OCI-M2 (cell line): ENCODE measurements around the gene WFS1.

Experiments
- DNase-seq: peaks from one replicate; lab custom pipeline; 2025; ENCODE audit not compliant: unreplicated experiment; lab: John Stamatoyannopoulos, UW

Gene WFS1

GRCh38 chr4:6324461-6324998 is 54.9 kb downstream of the WFS1 start:
- DNase-seq: no peak

- DNase-seq: no peak
These were observed 55.5 kb downstream of the WFS1 start for GRCh38 chr4:6324999-6325787.

GRCh38 chr4:6325788-6326290 is 56.2 kb downstream of the WFS1 start:
- DNase-seq: no peak

GRCh38 chr4:6326312-6327060 is 56.8 kb downstream of the WFS1 start:
- no peak for DNase-seq

- no peak for DNase-seq
These were observed 57.7 kb downstream of the WFS1 start for GRCh38 chr4:6327220-6327917.

GRCh38 chr4:6328526-6328925 is 58.9 kb downstream of the WFS1 start:
- DNase-seq: no peak

- DNase-seq: no peak
These were observed 60.1 kb downstream of the WFS1 start for GRCh38 chr4:6329478-6330383.

GRCh38 chr4:6330384-6330767 is 60.7 kb downstream of the WFS1 start:
- DNase-seq: no peak

GRCh38 chr4:6331018-6331417 is 61.4 kb downstream of the WFS1 start:
- no peak for DNase-seq

GRCh38 chr4:6331468-6331867 is 61.8 kb downstream of the WFS1 start:
- DNase-seq: no peak

- DNase-seq: no peak
These were observed 62.5 kb downstream of the WFS1 start for GRCh38 chr4:6332042-6332668.

- DNase-seq: no peak
These were observed 63.0 kb downstream of the WFS1 start for GRCh38 chr4:6332669-6333050.

GRCh38 chr4:6333301-6334202 is 63.9 kb downstream of the WFS1 start:
- DNase-seq: no peak

- no peak for DNase-seq
These were observed 64.7 kb downstream of the WFS1 start for GRCh38 chr4:6334203-6334887.

- DNase-seq: no peak
These were observed 65.5 kb downstream of the WFS1 start for GRCh38 chr4:6335040-6335590.

GRCh38 chr4:6336166-6336565 is 66.5 kb downstream of the WFS1 start:
- no peak for DNase-seq

GRCh38 chr4:6337331-6337935 is 67.8 kb downstream of the WFS1 start:
- DNase-seq: no peak
